GM23338 (cell line): ENCODE data around the gene DNAH6. TPM values are rescaled to one million over a fixed set of nuclear protein-coding genes. Genes with fewer than 3 reads are reported as not detected.

ENCODE experiments used
- ATAC-seq: fragments of 200-7000 bp; cut with Tn5 transposase; 3 replicates; pipeline ENCODE4 v1.9.1; 2020
- DNase-seq: peaks from one replicate; pipeline ENCODE4 v3.0.0-alpha.2; 2015; ENCODE audit warnings: low spot score
- H2AFZ ChIP-seq: fragments of 200-600 bp; sonication (generic); 2 replicates; pipeline ENCODE4 v1.8.0; 2016; ENCODE audit warnings: antibody characterized with exemption, mild to moderate bottlenecking, moderate library complexity
- H3F3A ChIP-seq: fragments of 200-600 bp; sonication (generic); replicated peaks from 2 replicates; pipeline ENCODE4 v1.8.0; 2017; ENCODE audit warnings: antibody characterized with exemption, mixed run types, low read depth
- H3K27ac ChIP-seq: fragments of 200-600 bp; sonication (generic); 2 replicates; pipeline ENCODE4 v1.6.1; 2016; ENCODE audit warnings: low read depth
- H3K27me3 ChIP-seq: fragments of 200-600 bp; sonication (generic); 2 replicates; pipeline ENCODE4 v1.8.0; 2016; ENCODE audit warnings: mild to moderate bottlenecking, mixed run types, moderate library complexity; ENCODE audit not compliant: insufficient read depth
- H3K36me3 ChIP-seq: fragments of 200-600 bp; sonication (generic); 2 replicates; pipeline ENCODE4 v1.8.0; 2016; ENCODE audit warnings: mild to moderate bottlenecking; ENCODE audit not compliant: insufficient read depth
- H3K4me1 ChIP-seq: fragments of 200-600 bp; sonication (generic); 2 replicates; pipeline ENCODE4 v1.8.0; 2016; ENCODE audit warnings: mild to moderate bottlenecking, moderate library complexity; ENCODE audit not compliant: insufficient read depth
- H3K4me2 ChIP-seq: fragments of 200-600 bp; sonication (generic); 2 replicates; pipeline ENCODE4 v1.7.1; 2017; ENCODE audit warnings: mixed run types
- H3K4me3 ChIP-seq: fragments of 200-600 bp; sonication (generic); 2 replicates; pipeline ENCODE4 v1.6.1; 2016; ENCODE audit warnings: mixed run types
- H3K79me2 ChIP-seq: fragments of 200-600 bp; sonication (generic); replicated peaks from 2 replicates; pipeline ENCODE4 v1.8.0; 2017; ENCODE audit warnings: mild to moderate bottlenecking; ENCODE audit not compliant: insufficient read depth
- H3K9me2 ChIP-seq: fragments of 200-600 bp; sonication (generic); 2 replicates; pipeline ENCODE4 v1.8.0; 2017; ENCODE audit not compliant: insufficient read depth
- H4K20me1 ChIP-seq: fragments of 200-600 bp; sonication (generic); replicated peaks from 2 replicates; pipeline ENCODE4 v1.8.0; 2017; ENCODE audit warnings: mild to moderate bottlenecking; ENCODE audit not compliant: insufficient read depth
- H3K27ac Mint-ChIP-seq: 2 replicates; pipeline ENCODE4 v1.8.0; 2020; ENCODE audit warnings: inconsistent platforms, mild to moderate bottlenecking, moderate library complexity, mixed read lengths
- H3K27me3 Mint-ChIP-seq: 3 replicates; pipeline ENCODE4 v1.8.0; 2022; ENCODE audit warnings: low read depth, mild to moderate bottlenecking, moderate library complexity, mixed read lengths, inconsistent platforms; ENCODE audit not compliant: insufficient read depth, poor library complexity
- H3K36me3 Mint-ChIP-seq: 3 replicates; pipeline ENCODE4 v1.8.0; 2021; ENCODE audit warnings: low read depth, mild to moderate bottlenecking, inconsistent platforms, moderate library complexity, mixed read lengths
- H3K4me1 Mint-ChIP-seq: 3 replicates; pipeline ENCODE4 v1.8.0; 2020; ENCODE audit warnings: mild to moderate bottlenecking, inconsistent platforms, mixed read lengths
- H3K4me3 Mint-ChIP-seq: 3 replicates; pipeline ENCODE4 v1.8.0; 2021; ENCODE audit warnings: moderate library complexity, mild to moderate bottlenecking, inconsistent platforms, mixed read lengths
- H3K9me3 Mint-ChIP-seq: 3 replicates; pipeline ENCODE4 v1.8.0; 2020; ENCODE audit warnings: moderate library complexity, mild to moderate bottlenecking, inconsistent platforms, mixed read lengths
- CREB1 ChIP-seq: fragments of 250-450 bp; sonication (Bioruptor Pico); IDR thresholded peaks from 2 replicates; pipeline ENCODE4 v1.5.0; 2020; ENCODE audit warnings: low read depth, mild to moderate bottlenecking, moderate library complexity
- CTCF ChIP-seq, 2 experiments: fragments of 200-600 bp in 1 of 2; sonication (generic) in 1 of 2; conservative IDR thresholded peaks; 2 replicates each; pipeline versions ENCODE4 v1.5.1 to v1.6.1; 2016 to 2017; ENCODE audit warnings: antibody characterized with exemption in 2 of 2, low read depth in 2 of 2, mild to moderate bottlenecking in 2 of 2, moderate library complexity in 1 of 2
- ETS1 ChIP-seq: IDR thresholded peaks from 2 replicates; pipeline ENCODE4 v1.6.1; 2016; ENCODE audit warnings: antibody characterized with exemption
- EZH2 ChIP-seq: fragments of 200-600 bp; sonication (generic); IDR thresholded peaks from one replicate; pipeline ENCODE4 v1.8.0; 2017; ENCODE audit warnings: antibody characterized with exemption, mild to moderate bottlenecking, low read depth; ENCODE audit not compliant: unreplicated experiment
- EZH2phosphoT487 ChIP-seq: fragments of 200-600 bp; sonication (generic); IDR thresholded peaks from one replicate; pipeline ENCODE4 v1.8.1; 2018; ENCODE audit warnings: antibody characterized with exemption; ENCODE audit not compliant: unreplicated experiment
- JUNB ChIP-seq: IDR thresholded peaks from one replicate; pipeline ENCODE4 v1.6.1; 2016; ENCODE audit warnings: antibody characterized with exemption; ENCODE audit not compliant: unreplicated experiment
- POLR2AphosphoS5 ChIP-seq: IDR thresholded peaks from 2 replicates; pipeline ENCODE4 v1.6.1; 2016; ENCODE audit warnings: antibody characterized with exemption, low read depth
- STAT1 ChIP-seq: IDR thresholded peaks from one replicate; pipeline ENCODE4 v1.6.1; 2016; ENCODE audit warnings: antibody characterized with exemption; ENCODE audit not compliant: unreplicated experiment
- ZNF114 ChIP-seq: fragments of 250-450 bp; sonication (Bioruptor Pico); IDR thresholded peaks from 2 replicates; pipeline ENCODE4 v1.5.0; 2020; ENCODE audit warnings: mild to moderate bottlenecking, moderate library complexity
- ZNF331 ChIP-seq: fragments of 250-450 bp; sonication (Bioruptor Pico); IDR thresholded peaks from 2 replicates; pipeline ENCODE4 v1.5.0; 2020; ENCODE audit warnings: low read depth, mild to moderate bottlenecking, moderate library complexity
- ZNF462 ChIP-seq: fragments of 250-450 bp; sonication (Bioruptor Pico); IDR thresholded peaks from 2 replicates; pipeline ENCODE4 v1.5.0; 2020; ENCODE audit warnings: mild to moderate bottlenecking, moderate library complexity
- polyA plus RNA-seq: library from polyadenylated mRNA; unstranded; fragments of >200 nt; fragmentation: Nextera tagmentation; extraction: Ambion mirVana; gene quantifications from 2 replicates; pipeline ENCODE4 v1.2.1, GENCODE V29; 2016
- total RNA-seq: library from RNA; depleted of rRNA; stranded (reverse); fragments of >200 nt; shearing (Covaris generic); gene quantifications from 2 replicates; pipeline ENCODE4 v1.2.3, GENCODE V29; 2014

Gene DNAH6
- total and polyA plus RNA-seq, 2 experiments from 2014 or later, result 0.27 to 0.31 TPM

GRCh38 chr2:84497285-84497684 lies 19.0 kb upstream of the DNAH6 start:
- Histone ChIP-seq H3K79me2 (no peaks in the 10 kb centered on the region), H4K20me1 (no peaks in the 10 kb centered on the region), H3K4me1 (no peaks in the 10 kb centered on the region), H3K27me3 (no peaks in the 10 kb centered on the region), H3K4me2 (no peak overlapping the region), H3K9me2 (no peaks in the 10 kb centered on the region), H3F3A (no peaks in the 10 kb centered on the region), H2AFZ (no peak overlapping the region), H3K4me3 (no peak overlapping the region), H3K36me3 (no peaks in the 10 kb centered on the region), H3K27ac (no peak overlapping the region)
- peaks cover 3% of the 10 kb centered on the region for H3K27me3 Mint-ChIP-seq
- no peak overlapping the region for H3K4me3 Mint-ChIP-seq
- no peak for TF ChIP-seq ZNF462
- no peak for TF ChIP-seq JUNB
- no peak for TF ChIP-seq ETS1
- peaks cover 4% of the 10 kb centered on the region; the same call in 2 of the 3 replicates for H3K4me1 Mint-ChIP-seq
- DNase-seq (no peak), ATAC-seq (no peak)
- H3K9me3 Mint-ChIP-seq, result no peaks in the 10 kb centered on the region; the same call in 2 of the 3 replicates
- H3K27ac Mint-ChIP-seq, result no peak overlapping the region
- H3K36me3 Mint-ChIP-seq, result no peaks in the 10 kb centered on the region

- ATAC-seq (no peak), DNase-seq (no peak)
- Histone ChIP-seq H4K20me1 (no peaks in the 10 kb centered on the region), H3K27me3 (no peaks in the 10 kb centered on the region), H3K4me2 (no peak overlapping the region), H3K27ac (no peak overlapping the region), H3K9me2 (no peaks in the 10 kb centered on the region), H3K4me3 (no peak overlapping the region), H2AFZ (no peak overlapping the region), H3K79me2 (no peaks in the 10 kb centered on the region), H3F3A (no peaks in the 10 kb centered on the region), H3K36me3 (no peaks in the 10 kb centered on the region), H3K4me1 (no peaks in the 10 kb centered on the region)
- Mint-ChIP-seq H3K4me1 (peaks cover 4% of the 10 kb centered on the region; the same call in 2 of the 3 replicates), H3K27ac (no peak overlapping the region), H3K36me3 (no peaks in the 10 kb centered on the region), H3K27me3 (peaks cover 3% of the 10 kb centered on the region), H3K4me3 (no peak overlapping the region), H3K9me3 (no peaks in the 10 kb centered on the region; the same call in 2 of the 3 replicates)
- no peak for TF ChIP-seq JUNB
- no peak for TF ChIP-seq POLR2AphosphoS5
- TF ChIP-seq CREB1 (CRISPR knock-in tag), result no peak
- TF ChIP-seq CTCF (conservative IDR thresholded peaks at IDR 0.05; ENCODE audit: low read depth in 2 of 2), result no peak
- no peak for TF ChIP-seq ZNF331 (CRISPR knock-in tag)
- no peak for TF ChIP-seq ZNF114 (CRISPR knock-in tag)
- no peak for TF ChIP-seq STAT1
- no peak for TF ChIP-seq EZH2phosphoT487
- TF ChIP-seq EZH2, result no peak
Observed at GRCh38 chr2:84498150-84498799, 18.0 kb upstream of the DNAH6 start.
